ENCODE results near the gene ALOX15.
"Not testable (repeated sequence)": the region's sequence is repeated elsewhere in the genome, so short reads cannot be mapped to it uniquely, and the experiment has no call there.

Gene ALOX15

GRCh38 chr17:4590981-4591453 lies 50.5 kb downstream of the ALOX15 start:
- no peak for DNase-seq

GRCh38 chr17:4590042-4590441 lies 51.4 kb downstream of the ALOX15 start:
- not testable (repeated sequence) for DNase-seq

- no peak for DNase-seq
Measured at GRCh38 chr17:4588898-4589625, 52.4 kb downstream of the ALOX15 start.

GRCh38 chr17:4588391-4588790 lies 53.1 kb downstream of the ALOX15 start:
- no peak for DNase-seq

- no peak for DNase-seq
Measured at GRCh38 chr17:4587803-4588202, 53.7 kb downstream of the ALOX15 start.

- no peak for DNase-seq
Measured at GRCh38 chr17:4587195-4587594, 54.3 kb downstream of the ALOX15 start.

GRCh38 chr17:4586043-4586442 lies 55.4 kb downstream of the ALOX15 start:
- no peak for DNase-seq

- DNase-seq, result no peak
Measured at GRCh38 chr17:4585638-4585994, 55.9 kb downstream of the ALOX15 start.

- DNase-seq, result no peak
Measured at GRCh38 chr17:4584917-4585637, 56.4 kb downstream of the ALOX15 start.

- DNase-seq, result peak; percentile 40
Measured at GRCh38 chr17:4584101-4584916, 57.2 kb downstream of the ALOX15 start, which contains the start of gene SMTNL2. Gene SMTNL2, plus strand, starts transcription at chr17:4584529. Its CDS starts 77 bp downstream, at chr17:4584606.

GRCh38 chr17:4583782-4584100 lies 57.7 kb downstream of the ALOX15 start:
- DNase-seq, result peak; percentile 31

- DNase-seq, result no peak
Measured at GRCh38 chr17:4583206-4583605, 58.3 kb downstream of the ALOX15 start.

GRCh38 chr17:4582691-4583090 lies 58.8 kb downstream of the ALOX15 start:
- no peak for DNase-seq

- no peak for DNase-seq
Measured at GRCh38 chr17:4582101-4582501, 59.4 kb downstream of the ALOX15 start.

All from activated naive CD4-positive, alpha-beta T cell treated with anti-CD3 and anti-CD28 coated beads, Interleukin-2, amount 50 U/mL, for 16 hours (primary cell).